NCI-H748 (cell line): ENCODE data around the gene COPRS.
A peak's percentile ranks its signal among the peaks of the same experiment; 100 is the strongest.
"Not testable (repeated sequence)": the region's sequence is repeated elsewhere in the genome, so short reads cannot be mapped to it uniquely, and the experiment has no call there.

Experiments used
- DNase-seq: peaks from one replicate; lab custom pipeline; 2025; ENCODE audit not compliant: unreplicated experiment; lab: John Stamatoyannopoulos, UW

Gene COPRS

GRCh38 chr17:31845291-31845690, 13.8 kb downstream of the COPRS start:
- no peak for DNase-seq

GRCh38 chr17:31843070-31843745, 15.8 kb downstream of the COPRS start:
- no peak for DNase-seq

DNA sequence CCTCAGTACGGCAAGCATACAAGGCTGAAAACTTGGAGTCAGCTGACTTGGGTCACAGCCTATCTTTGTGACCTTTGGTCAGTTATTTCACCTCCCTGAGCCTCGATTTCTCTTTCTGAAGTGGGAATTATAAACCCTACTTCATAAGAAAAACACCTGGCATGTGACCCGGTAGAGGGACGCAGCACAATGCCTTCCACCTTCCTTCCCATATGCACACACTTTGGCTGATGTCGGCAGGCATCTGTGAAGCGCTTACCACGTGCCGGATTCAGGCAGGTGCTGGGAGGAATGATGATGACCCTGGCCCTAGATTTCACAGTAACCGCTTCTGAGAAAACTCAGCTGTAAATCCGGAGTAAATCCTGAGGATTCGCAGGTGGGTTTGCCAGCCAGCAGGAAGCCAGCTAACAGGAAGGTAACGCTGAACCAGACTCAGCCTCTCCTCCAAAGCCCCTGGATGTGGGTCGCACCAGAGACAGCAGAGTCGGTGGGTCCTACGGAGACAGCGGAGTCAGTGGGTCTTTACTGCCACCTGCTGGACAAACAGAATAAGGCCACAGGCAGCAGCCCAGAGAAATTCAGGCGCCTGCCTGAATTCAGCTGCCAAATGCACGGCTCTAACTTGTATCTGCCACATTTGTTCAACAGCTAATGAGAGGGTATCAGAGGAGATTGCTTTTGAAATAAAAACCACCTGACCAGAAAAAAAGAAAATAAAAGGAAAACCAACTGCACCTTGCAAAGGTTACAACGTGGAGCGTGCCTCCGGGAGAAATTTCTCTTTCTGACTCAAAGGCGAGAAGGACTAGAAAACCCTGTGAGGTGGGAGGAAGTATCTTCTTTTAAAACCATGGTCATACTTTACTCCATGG, 16.6 kb downstream of the COPRS start:
- peak; percentile 82 for DNase-seq

DNA sequence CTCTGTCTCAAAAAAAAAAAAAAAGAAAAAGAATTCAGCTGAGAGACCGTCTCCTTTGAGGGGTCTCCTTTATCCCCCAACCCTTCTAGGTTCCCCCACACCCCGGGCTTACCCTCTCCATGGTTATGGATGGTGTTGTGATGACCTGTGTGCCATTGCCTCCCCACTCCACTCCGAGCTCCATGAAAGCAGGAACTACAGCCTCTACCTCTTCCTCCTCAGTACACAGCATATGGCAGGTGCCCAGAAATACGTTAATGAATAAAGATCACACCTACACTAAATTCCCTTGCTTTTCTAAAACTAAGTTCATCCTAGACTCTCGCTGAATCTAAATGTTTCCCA, 17.2 kb downstream of the COPRS start:
- no peak for DNase-seq

- no peak for DNase-seq
Observed at GRCh38 chr17:31838636-31839225, 20.3 kb downstream of the COPRS start.

DNA sequence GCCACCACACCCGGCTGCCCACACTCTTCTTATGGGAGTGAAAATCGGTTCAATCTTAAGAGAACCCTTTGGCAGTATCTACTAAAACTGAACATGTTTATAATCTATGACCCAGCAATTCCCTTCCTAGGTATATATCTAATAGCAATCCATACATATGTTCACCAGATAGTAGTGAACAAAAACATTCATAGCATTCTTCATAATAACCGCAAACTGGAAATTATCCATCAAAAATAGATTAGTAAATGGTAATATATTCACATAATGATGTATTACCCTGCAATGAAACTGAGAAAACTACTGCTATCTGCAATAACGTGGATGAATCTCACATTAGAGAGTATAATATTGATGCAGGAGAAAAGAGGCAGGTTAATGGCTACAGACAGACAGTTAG, 23.1 kb downstream of the COPRS start:
- DNase-seq, result no peak

- DNase-seq, result no peak
Observed at GRCh38 chr17:31834448-31834847, 24.6 kb downstream of the COPRS start.

DNA sequence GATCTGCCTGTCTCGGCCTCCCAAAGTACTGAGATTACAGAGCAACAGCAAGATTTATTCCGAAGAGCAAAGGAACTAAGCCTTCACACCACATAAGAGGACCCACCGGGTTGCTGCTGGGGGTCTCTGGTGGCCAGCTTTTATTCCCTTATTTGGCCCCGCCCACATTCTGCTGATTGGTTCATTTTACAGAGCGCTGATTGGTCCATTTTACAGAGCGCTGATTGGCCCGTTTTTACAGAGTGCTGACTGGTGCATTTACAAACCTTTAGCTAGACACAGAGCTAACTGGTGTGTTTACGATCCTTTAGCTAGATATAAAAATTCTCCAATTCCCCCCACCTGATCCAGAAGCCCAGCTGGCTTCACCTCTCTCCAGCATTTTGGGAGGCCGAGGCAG, 26.3 kb downstream of the COPRS start:
- DNase-seq, result no peak

DNA sequence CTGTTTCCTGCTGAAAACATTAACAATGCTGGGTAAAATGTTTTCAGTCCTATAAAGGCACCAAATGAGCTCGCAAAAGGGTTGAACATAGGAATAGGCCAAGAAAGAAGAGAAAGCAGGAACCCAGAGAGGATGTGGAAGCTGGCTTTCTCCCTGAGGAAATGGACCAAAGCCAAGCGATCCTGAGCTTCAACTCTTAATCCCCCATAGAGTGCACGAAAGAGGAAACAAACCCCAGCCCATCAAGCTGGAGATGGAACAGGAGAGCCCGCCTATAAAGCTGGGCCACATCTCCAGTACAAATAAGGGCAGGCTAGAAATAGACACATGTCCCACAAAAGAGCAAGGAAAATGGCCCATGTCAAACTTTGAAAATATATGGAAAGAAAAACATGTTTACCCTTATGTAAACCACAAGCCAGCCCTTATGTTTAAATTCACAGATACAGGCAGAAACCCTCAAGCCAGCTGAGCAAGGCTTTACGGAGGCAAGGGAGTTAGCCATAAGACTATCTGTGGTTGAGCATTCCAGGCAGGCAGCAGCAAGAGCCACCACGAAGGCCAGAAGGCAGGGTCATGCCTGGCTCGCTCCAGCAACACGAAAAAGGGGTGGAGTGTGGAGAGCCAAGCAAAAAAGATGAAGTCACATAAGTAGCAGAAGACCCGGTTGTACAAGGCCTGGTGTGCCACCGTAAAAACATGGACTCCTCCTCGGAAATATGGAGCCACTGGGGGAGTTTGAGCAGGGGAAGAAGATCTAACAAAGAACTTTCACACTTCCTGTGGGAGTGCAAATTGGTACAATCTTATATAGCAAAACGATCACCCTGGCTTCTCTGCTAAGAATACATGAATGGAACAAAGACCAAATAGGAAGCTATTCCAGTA, 27.8 kb downstream of the COPRS start:
- DNase-seq, result no peak

DNA sequence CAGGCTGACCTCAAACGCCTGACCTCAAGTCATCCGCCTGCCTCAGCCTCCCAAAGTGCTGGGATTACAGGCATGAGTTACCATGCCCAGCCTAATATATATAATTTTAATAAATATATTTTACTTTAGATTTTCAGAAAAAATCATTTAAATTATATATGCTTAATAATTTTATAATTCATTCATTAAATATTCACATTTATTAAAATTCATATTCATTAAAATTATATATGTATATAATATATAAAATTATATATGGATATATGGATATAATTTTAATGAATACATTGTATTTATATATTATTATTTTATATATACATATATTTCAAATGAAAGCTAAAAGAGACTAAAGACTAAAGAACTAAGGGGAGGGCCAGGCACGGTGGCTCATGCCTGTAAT, 29.4 kb downstream of the COPRS start:
- DNase-seq, result no peak

DNA sequence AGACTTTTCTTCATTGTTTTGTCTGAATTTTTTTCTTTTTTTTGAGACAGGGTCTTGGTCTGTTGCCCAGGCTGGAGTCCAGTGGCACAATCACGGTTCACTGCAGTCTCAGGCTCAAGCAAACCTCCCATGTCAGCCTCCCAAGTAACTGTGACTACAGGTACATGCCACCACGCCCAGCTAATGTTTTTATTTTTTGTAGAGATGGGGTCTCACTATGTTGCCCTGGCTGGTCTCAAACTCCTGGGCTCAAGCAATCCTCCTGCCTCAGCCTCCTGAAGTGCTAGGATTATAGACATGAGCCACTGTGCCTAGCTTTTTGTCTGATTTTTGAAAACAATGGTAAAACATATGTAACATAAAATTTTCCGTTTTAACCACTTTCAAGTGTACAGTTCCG, 30.1 kb downstream of the COPRS start:
- not testable (repeated sequence) for DNase-seq

GRCh38 chr17:31825961-31826691, 32.9 kb downstream of the COPRS start:
- DNase-seq, result no peak

DNA sequence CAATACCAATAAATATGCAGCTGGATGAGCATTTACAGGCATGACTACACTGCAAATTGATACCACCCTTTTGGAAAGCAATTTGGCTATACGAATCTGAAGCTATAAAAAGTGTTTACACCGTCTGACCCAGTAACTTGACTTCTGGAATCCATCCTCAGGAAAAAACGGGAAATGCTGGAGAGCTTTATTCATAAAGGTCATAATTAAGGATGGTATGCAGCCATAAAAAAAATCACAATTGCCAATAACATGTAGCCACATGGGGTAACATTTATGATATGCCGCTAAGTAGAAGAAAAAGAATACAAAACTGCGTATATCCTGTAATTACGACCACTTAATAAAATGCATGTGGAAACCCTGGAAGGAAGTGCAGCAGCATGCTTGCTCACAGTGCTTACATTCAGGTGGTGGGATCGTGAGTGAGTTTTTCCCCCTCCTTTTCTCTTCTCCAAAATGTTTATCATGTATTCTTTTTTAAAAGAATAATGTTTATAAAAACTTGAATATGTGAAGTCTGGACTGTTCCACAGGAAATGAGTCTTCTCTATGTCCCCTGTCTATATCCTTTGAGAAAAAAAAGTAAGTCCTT, 34.2 kb downstream of the COPRS start:
- peak; percentile 48 for DNase-seq

GRCh38 chr17:31823014-31823413, 36.0 kb downstream of the COPRS start:
- no peak for DNase-seq

DNA sequence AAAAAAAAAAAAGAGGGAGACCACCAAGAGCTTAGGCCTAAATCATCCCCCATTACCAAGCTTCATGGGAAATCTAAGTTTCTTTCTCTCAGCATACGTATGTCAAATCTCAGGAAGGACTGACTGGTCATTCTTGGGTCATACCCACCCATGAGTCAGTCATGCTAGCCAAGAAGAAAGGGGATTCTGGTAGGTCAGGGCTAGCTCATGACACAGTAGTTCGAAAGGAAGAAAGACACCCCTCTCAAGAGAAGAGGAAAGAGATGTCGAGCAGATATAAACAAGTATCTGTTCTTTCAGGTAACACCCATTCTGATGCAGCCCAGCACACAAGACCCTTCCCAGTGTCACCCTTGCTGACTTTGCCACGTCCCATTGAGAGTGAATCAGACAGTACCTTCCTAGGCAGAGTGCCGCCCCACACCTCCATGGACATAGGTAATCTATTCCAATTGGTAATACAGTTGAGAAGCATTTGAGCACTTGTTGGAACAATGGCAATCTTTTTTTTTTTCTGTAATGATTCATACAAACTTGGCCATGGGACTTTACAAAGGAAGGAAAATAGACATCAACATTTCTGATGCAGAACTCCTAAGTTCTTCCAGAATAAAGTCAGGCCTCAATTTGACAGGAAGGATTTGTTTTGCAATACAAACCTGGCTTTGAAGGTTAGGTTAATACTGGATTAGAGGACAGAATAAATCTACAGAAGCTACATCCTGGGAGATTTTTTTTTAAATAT, 38.2 kb downstream of the COPRS start:
- no peak for DNase-seq

- no peak for DNase-seq
Observed at GRCh38 chr17:31819578-31819977, 39.5 kb downstream of the COPRS start.

DNA sequence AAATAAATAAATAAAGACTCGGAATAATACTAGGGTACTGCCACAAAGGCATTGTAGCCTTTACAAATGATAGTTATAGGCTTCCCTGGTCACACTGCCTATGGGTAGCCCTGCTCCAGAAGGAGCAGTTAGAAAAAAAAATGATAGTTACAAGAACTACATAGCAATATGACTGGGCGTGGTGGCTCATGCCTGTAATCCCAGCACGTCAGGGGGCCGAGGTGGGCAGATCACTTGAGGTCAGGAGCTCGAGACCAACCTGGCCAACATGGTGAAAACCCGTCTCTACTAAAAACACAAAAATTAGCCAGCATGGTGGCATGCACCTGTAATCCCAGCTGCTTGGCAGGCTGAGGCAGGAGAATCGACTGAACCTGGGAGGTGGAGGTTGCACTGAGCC, 40.2 kb downstream of the COPRS start:
- DNase-seq, result not testable (repeated sequence)

GRCh38 chr17:31815212-31815730, 43.8 kb downstream of the COPRS start:
- DNase-seq, result no peak

GRCh38 chr17:31811101-31811500, 47.9 kb downstream of the COPRS start:
- DNase-seq, result no peak
